Measurements from ENCODE around the gene CAPN2. TPM values are rescaled to one million over a fixed set of nuclear protein-coding genes. Genes with fewer than 3 reads are reported as not detected.
A peak's percentile ranks its signal among the peaks of the same experiment; 100 is the strongest.

The CAPN2 gene
- total RNA-seq, 1 donor from 2014 or later, result 281 TPM

GRCh38 chr1:223725578-223725977 is 13.2 kb downstream of the CAPN2 start:
- H3K4me3 ChIP-seq (ENCODE audit: low read depth, low read length), result no peak overlapping the region
- TF ChIP-seq CTCF (conservative IDR thresholded peaks at IDR 0.05; ENCODE audit: low read depth, low read length), result no peak
- no peak for DNase-seq (ENCODE audit: low read depth)

- DNase-seq (ENCODE audit: low read depth), result peak; percentile 74
- no peak overlapping the region for H3K4me3 ChIP-seq (ENCODE audit: low read depth, low read length)
- no peak for TF ChIP-seq CTCF (conservative IDR thresholded peaks at IDR 0.05; ENCODE audit: low read depth, low read length)
Observed at GRCh38 chr1:223726380-223727001, 14.2 kb downstream of the CAPN2 start.

GRCh38 chr1:223727541-223727940 is 15.2 kb downstream of the CAPN2 start:
- no peak for TF ChIP-seq CTCF (conservative IDR thresholded peaks at IDR 0.05; ENCODE audit: low read depth, low read length)
- no peak overlapping the region for H3K4me3 ChIP-seq (ENCODE audit: low read depth, low read length)
- DNase-seq (ENCODE audit: low read depth), result no peak

GRCh38 chr1:223729906-223730305 is 17.6 kb downstream of the CAPN2 start:
- TF ChIP-seq CTCF (conservative IDR thresholded peaks at IDR 0.05; ENCODE audit: low read depth, low read length), result no peak
- no peak for DNase-seq (ENCODE audit: low read depth)
- H3K4me3 ChIP-seq (ENCODE audit: low read depth, low read length), result no peak overlapping the region

- TF ChIP-seq CTCF (conservative IDR thresholded peaks at IDR 0.05; ENCODE audit: low read depth, low read length), result no peak
- H3K4me3 ChIP-seq (ENCODE audit: low read depth, low read length), result no peak overlapping the region
- no peak for DNase-seq (ENCODE audit: low read depth)
Observed at GRCh38 chr1:223730479-223731132, 18.3 kb downstream of the CAPN2 start.

GRCh38 chr1:223731133-223731770 is 18.9 kb downstream of the CAPN2 start:
- H3K4me3 ChIP-seq (ENCODE audit: low read depth, low read length), result no peak overlapping the region
- no peak for DNase-seq (ENCODE audit: low read depth)
- no peak for TF ChIP-seq CTCF (conservative IDR thresholded peaks at IDR 0.05; ENCODE audit: low read depth, low read length)

Data from epithelial cell of proximal tubule (primary cell).